ENCODE measurements around the gene MYL4. TPM values are rescaled to one million over a fixed set of nuclear protein-coding genes. Genes with fewer than 3 reads are reported as not detected.

MYL4 gene
- total RNA-seq, 1 donor from 2014 or later: 0.86 TPM

GRCh38 chr17:47237841-47238240 lies 28.7 kb downstream of the MYL4 start:
- Mint-ChIP-seq H3K27ac (no peak overlapping the region), H3K9me3 (ENCODE audit: low read depth) (no peaks in the 10 kb centered on the region)

GRCh38 chr17:47238321-47239010 lies 29.3 kb downstream of the MYL4 start:
- Mint-ChIP-seq H3K4me3 (ENCODE audit: low read depth) (no peak overlapping the region), H3K27ac (no peak overlapping the region), H3K27me3 (peaks cover 6% of the 10 kb centered on the region), H3K9me3 (ENCODE audit: low read depth) (no peaks in the 10 kb centered on the region), H3K36me3 (ENCODE audit: insufficient read depth) (no peaks in the 10 kb centered on the region), H3K4me1 (ENCODE audit: low read depth) (no peaks in the 10 kb centered on the region)
- DNase-seq (ENCODE audit: low spot score, unreplicated experiment): no peak
- TF ChIP-seq, protein P1, sequence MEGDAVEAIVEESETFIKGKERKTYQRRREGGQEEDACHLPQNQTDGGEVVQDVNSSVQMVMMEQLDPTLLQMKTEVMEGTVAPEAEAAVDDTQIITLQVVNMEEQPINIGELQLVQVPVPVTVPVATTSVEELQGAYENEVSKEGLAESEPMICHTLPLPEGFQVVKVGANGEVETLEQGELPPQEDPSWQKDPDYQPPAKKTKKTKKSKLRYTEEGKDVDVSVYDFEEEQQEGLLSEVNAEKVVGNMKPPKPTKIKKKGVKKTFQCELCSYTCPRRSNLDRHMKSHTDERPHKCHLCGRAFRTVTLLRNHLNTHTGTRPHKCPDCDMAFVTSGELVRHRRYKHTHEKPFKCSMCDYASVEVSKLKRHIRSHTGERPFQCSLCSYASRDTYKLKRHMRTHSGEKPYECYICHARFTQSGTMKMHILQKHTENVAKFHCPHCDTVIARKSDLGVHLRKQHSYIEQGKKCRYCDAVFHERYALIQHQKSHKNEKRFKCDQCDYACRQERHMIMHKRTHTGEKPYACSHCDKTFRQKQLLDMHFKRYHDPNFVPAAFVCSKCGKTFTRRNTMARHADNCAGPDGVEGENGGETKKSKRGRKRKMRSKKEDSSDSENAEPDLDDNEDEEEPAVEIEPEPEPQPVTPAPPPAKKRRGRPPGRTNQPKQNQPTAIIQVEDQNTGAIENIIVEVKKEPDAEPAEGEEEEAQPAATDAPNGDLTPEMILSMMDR (IDR thresholded peaks at IDR 0.05; ENCODE audit: unreplicated experiment): no peak

More at GRCh38 chr17:47237841-47238240, 28.7 kb downstream of the MYL4 start:
- DNase-seq (ENCODE audit: low spot score, unreplicated experiment): no peak
- Mint-ChIP-seq H3K36me3 (ENCODE audit: insufficient read depth) (no peaks in the 10 kb centered on the region), H3K4me1 (ENCODE audit: low read depth) (no peaks in the 10 kb centered on the region), H3K27me3 (peaks cover 9% of the 10 kb centered on the region), H3K4me3 (ENCODE audit: low read depth) (no peak overlapping the region)
- TF ChIP-seq, protein P1 (IDR thresholded peaks at IDR 0.05; ENCODE audit: unreplicated experiment): no peak

- peaks cover 11% of the 10 kb centered on the region for H3K27me3 Mint-ChIP-seq
- TF ChIP-seq, protein P1 (IDR thresholded peaks at IDR 0.05; ENCODE audit: unreplicated experiment): no peak
- H3K9me3 Mint-ChIP-seq (ENCODE audit: low read depth): no peaks in the 10 kb centered on the region
- DNase-seq (ENCODE audit: low spot score, unreplicated experiment): no peak
- no peak overlapping the region for H3K27ac Mint-ChIP-seq
- H3K4me1 Mint-ChIP-seq (ENCODE audit: low read depth): no peaks in the 10 kb centered on the region
- no peaks in the 10 kb centered on the region for H3K36me3 Mint-ChIP-seq (ENCODE audit: insufficient read depth)
- H3K4me3 Mint-ChIP-seq (ENCODE audit: low read depth): no peak overlapping the region
Measured at GRCh38 chr17:47239619-47239966, 30.4 kb downstream of the MYL4 start.

DNA sequence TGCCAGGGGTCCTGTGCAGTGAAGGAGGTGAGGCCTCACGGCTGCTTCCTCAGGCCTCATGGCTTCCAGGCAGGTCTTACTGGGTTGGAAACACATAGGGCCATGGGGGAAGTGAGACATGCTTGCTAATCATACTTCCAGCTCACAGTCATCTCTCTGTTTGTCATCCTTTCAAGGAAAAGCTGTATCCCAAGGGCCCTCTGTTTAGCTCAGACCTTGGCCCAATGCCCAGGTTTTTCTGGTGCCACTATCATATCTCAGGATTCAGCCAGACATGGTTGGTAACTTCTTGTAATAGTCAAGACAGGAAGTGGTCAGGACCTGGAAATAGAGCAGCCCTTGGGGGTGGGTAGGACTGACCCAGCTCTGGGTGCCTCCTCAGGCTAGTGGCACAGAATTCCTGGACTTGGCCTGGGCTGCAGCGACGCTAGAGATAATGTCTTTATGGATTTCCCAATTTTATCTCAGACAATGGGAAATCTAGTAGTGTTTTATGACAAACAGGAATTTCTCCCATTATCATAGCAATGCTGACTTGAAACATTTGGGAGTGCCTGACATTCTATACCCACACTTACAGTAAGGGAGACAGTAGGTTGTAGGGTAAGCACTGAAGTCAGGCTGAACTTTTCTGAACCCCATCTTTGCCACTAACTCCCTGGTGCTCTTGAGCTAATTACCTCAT lies 31.0 kb downstream of the MYL4 start:
- TF ChIP-seq, protein P1 (IDR thresholded peaks at IDR 0.05; ENCODE audit: unreplicated experiment): no peak
- Mint-ChIP-seq H3K4me3 (ENCODE audit: low read depth) (no peak overlapping the region), H3K9me3 (ENCODE audit: low read depth) (no peaks in the 10 kb centered on the region), H3K4me1 (ENCODE audit: low read depth) (no peaks in the 10 kb centered on the region), H3K27ac (no peak overlapping the region), H3K36me3 (ENCODE audit: insufficient read depth) (no peaks in the 10 kb centered on the region), H3K27me3 (peaks cover 13% of the 10 kb centered on the region)
- DNase-seq (ENCODE audit: low spot score, unreplicated experiment): no peak

- Mint-ChIP-seq H3K27ac (no peak overlapping the region), H3K27me3 (peaks cover 15% of the 10 kb centered on the region), H3K4me1 (ENCODE audit: low read depth) (no peaks in the 10 kb centered on the region), H3K36me3 (ENCODE audit: insufficient read depth) (no peaks in the 10 kb centered on the region), H3K4me3 (ENCODE audit: low read depth) (no peak overlapping the region), H3K9me3 (ENCODE audit: low read depth) (no peaks in the 10 kb centered on the region)
- DNase-seq (ENCODE audit: low spot score, unreplicated experiment): no peak
- TF ChIP-seq, protein P1 (IDR thresholded peaks at IDR 0.05; ENCODE audit: unreplicated experiment): no peak
Measured at GRCh38 chr17:47240806-47241205, 31.7 kb downstream of the MYL4 start.
